Fibroblast of the conjunctiva (primary cell): ENCODE measurements around the gene CSAD.
"Not testable (repeated sequence)": the region's sequence is repeated elsewhere in the genome, so short reads cannot be mapped to it uniquely, and the experiment has no call there.

ENCODE experiments used
- DNase-seq: peaks from one replicate; pipeline ENCODE4 v3.0.0-alpha.2; 2010; ENCODE audit warnings: low read depth

Gene CSAD

DNA sequence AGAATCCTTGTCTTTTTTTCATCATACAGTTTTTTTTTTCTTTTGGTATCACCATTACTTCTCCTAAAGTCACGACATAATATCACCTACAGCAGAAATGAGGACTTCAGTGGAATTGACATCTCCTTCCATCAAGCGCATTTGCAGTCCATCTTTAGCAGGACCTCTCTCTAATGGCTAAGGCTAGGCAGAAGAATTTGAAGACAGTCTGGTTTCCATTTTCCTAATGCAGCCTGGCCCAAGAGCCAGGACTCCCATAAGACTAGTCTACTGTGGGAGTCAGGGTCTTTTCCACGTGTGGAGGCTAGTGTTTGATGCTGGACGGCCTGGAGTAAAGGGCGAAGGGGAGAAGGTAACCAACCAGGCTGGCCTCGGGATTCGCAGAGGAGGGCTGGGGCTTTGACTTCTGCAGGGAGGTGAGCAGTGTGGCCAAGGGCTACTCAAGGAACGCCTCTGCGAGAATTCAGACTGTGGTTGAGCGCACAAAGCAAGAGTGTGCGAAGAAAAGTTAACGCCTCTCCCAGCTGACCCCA is 972 bp downstream of the CSAD start:
- no peak for DNase-seq

- not testable (repeated sequence) for DNase-seq
Measured at GRCh38 chr12:53178803-53179202, 1.9 kb downstream of the CSAD start.

GRCh38 chr12:53177447-53177846 is 3.3 kb downstream of the CSAD start:
- not testable (repeated sequence) for DNase-seq

GRCh38 chr12:53176750-53177149 is 4.0 kb downstream of the CSAD start:
- DNase-seq: no peak

- no peak for DNase-seq
Measured at GRCh38 chr12:53174881-53175491, 5.7 kb downstream of the CSAD start.

- DNase-seq: no peak
Measured at GRCh38 chr12:53173085-53173715, 7.5 kb downstream of the CSAD start.

DNA sequence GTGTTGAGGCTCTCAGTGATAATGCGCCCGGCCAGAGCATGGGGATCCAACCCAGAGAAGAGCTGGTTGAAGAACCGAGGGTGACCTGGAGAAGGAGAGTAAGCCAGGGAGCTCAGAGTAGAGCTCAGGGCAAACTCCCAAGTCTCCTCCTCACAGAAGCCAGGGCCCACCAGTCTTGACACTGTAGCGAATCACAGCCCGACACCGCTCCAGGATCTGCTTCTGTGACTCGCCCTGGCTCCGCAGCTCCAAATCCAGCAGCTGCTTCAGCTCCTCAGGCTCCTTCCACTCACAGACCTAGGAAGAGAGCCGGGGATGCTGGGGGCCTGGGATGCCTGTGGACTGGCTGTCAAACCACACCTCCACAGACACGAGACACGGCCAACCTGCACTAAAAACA is 8.4 kb downstream of the CSAD start:
- no peak for DNase-seq

DNA sequence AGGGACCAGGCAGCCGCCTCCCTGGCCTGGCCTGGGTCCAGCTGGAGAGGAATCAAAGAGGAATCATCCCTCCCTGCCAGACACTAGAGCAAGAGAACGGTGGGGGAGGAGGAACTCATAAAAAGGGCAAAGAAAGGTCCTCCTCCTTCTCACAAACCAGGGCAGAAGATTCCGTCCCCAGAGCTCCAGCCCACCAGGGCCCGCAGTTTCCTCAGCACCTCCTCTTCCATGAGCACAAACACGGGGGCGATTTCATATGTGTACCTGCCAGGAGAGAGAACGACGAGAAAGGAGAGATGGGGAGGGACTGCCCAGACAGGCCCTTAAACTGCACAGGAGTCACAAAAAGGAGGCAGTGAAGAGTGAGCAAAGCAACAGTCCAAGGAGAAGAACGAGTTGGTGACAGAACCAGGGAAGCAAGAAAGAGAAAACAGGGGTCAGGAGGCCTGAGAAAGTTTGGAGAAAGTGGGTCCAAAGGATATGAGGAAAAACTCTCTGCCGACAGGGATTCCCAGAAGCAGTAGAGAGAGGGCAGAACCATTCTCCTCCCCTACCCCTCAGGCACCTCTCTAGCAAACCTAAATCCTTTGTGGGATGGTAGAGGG is 8.9 kb downstream of the CSAD start:
- DNase-seq: no peak

DNA sequence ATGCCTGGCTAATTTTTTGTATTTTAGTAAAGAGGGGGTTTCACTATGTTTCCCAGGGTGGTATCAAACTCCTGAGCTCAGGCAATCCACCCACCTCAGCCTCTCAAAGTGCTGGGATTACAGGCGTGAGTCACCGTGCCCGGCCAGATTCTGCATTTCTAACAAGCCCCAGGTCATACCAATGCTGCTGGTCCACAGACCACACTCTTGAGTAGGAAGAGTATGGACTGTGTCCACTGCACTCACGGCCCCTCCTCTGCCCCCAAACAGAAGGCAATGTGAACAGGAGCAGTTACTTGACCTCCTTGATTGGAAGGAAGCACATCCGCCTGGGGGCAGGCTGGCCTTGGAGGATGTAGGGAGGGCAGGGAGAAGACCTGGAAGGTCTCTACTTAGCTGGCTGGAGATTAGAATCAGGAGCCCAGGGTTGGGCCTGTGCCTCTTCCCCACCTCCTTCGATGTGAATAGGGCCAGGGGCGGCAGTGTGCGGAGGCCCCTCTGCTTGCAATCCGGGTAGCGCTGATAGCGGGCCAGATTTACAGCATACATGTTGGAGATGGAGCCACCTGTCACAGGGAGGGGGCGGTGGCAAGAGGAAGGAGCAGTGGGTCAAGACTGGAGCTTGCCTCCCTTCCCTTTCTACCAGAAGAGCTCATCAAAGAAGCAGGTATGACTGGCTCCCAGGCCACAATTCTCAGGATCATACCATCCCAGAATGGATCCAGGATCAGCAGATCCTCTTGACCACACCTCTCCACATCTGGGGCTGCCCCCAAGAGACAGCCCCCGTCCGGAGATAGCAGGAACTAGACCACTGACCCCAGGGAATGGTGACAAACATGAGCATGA is 9.6 kb downstream of the CSAD start:
- DNase-seq: no peak

GRCh38 chr12:53170215-53170614 is 10.5 kb downstream of the CSAD start:
- DNase-seq: no peak

- no peak for DNase-seq
Measured at GRCh38 chr12:53169644-53170043, 11.1 kb downstream of the CSAD start.

DNA sequence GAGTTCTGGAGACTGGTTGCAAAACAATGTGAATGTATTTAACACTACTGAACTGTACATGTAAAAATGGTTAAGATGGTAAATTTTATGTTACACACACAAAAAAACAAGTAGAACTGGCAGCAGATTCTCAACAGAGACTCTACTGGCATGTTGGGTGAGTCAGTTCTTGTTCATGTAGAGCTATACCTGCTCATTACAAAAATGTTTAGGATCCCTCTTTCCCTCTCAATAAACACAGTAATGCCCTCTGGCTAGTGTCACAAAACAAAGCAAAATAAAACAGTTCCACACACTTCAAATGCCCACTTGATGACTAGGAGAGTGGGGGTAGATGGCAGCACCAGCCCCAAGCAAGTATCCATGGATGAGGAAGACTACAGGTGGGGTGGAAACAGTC is 13.9 kb downstream of the CSAD start:
- DNase-seq: no peak

GRCh38 chr12:53163008-53163407 is 17.7 kb downstream of the CSAD start:
- DNase-seq: not testable (repeated sequence)

DNA sequence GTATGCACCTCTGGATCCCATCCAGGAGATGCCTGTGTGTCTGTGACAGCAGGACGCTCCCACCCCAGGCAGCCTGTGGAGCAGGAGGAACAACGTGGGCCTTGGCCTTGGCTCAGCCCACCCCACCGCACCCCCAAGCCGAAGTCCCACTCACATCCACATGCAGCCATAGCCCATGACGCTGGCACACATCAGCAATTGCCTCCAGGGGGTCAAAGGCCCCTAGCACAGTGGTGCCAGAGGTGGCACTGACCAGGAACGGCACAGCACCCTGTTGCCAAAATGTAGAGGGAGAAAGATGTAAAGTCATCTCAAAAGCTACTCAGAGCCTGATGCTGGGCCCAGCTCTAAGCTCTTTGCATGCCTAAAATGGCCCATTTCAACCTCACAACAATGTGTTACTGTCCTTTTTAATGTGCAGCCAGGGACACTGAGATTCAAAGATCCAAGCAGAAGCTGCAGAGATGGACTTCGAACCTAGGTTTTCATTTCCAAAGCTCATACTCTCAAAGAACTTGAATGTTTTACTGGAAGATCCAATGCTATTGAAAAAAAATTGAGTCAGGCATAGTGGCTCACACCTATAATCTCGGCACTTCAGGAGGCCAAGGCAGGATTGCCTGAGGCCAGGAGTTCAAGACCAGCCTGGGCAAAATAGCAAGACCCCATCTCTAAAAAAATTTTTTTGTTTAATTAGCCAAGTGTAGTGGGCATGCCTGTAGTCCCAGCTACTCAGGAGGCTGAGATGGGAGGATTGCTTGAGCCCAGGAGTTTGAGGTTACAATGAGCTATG is 19.4 kb downstream of the CSAD start:
- no peak for DNase-seq

- no peak for DNase-seq
Measured at GRCh38 chr12:53160673-53161072, 20.1 kb downstream of the CSAD start.

DNA sequence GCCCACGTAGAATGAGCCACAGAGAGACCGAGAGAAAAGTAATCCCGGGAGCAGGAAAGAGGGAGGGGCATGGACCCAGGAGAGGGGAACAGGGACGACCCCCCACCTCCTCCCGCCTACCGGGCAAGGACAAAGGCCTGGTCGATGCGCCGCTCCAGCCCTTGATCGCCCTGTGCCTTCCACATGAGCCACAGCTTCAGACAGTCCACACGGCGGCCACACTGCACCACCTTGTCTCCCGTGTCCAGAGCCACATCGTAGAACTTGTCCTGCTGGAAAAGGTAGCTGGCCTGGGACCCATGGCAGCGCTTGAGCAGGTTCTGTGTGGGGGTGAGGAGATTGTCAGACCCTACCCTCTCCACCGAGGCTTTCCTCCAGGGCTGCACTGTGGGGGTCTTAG is 20.7 kb downstream of the CSAD start:
- DNase-seq: no peak

DNA sequence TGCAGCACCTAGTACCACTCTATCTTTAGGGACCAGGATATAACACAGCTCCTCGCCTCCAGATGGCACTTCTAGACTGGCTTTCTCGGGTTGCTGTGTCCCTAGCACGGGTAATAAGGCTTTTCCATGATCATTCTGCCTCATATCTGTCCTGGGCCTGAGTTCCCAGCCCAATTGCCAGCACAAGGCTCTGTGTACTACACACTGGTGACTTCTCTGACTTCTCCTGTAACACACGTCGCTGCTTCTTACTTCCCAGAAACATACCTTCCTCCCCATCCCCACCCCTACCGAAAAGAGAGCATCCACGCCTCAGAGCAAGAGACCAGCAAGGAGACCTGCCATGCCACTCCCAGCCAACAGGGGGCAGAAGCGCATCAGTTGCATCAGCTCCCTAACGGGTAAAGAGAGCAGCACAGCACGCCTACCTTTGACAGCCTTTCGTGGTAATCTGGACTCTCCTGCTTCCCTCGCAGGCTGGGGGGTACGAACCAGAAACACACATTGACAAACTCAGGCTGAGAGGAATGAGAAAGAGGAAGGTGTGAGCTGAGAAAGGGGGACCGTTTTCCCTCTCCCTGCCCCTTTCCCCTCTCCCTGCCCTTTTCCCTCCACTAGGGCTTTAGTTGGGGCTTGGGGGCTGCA is 21.4 kb downstream of the CSAD start:
- peak; percentile 79 for DNase-seq

- DNase-seq: no peak
Measured at GRCh38 chr12:53152390-53152789, 28.3 kb downstream of the CSAD start.

DNA sequence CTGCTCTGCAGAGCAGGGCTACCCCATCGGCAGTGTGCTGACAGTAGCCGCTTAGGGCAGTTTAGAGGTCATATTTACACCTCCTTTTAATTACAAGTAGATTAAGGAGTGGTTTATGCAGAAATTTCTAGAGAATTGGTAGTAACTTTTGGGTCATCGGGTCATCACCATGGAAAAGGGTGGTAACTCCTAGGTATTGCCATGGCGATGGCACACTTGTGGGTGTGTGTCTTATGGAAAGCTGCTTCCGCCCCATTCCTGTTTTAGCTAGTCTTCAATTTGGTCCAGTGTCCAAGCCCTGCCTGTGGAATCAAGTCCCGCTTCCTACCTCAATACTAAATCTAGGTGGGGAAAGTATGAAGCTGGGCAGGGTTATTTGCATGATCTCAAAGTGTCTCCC is 29.7 kb downstream of the CSAD start:
- DNase-seq: no peak

- DNase-seq: no peak
Measured at GRCh38 chr12:53147653-53148052, 33.1 kb downstream of the CSAD start.

DNA sequence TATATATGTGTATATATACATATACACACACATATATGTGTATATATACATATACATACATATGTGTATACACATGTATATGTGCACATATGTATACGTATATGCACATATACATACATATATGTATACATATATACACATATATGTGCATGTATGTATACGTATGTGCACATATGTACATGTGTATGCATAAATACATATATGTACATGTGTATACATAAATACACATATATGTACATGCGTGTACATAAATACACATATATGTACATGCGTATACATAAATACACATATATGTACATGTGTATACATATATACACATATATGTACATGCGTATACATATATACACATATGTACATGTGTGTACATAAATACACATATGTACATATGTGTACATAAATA is 33.5 kb downstream of the CSAD start:
- no peak for DNase-seq
